IMR-90 (cell line): ENCODE data around the gene CNNM3. TPM values are rescaled to one million over a fixed set of nuclear protein-coding genes. Genes with fewer than 3 reads are reported as not detected.

Experiments
- ATAC-seq: fragments of 200-7000 bp; cut with Tn5 transposase; 2 replicates; pipeline ENCODE4 v1.9.1; 2020; ENCODE audit warnings: low read depth, mild to moderate bottlenecking, moderate library complexity
- BruUV-seq: library from RNA; stranded (reverse); fragments of 400-500 nt; replicated peaks from 2 replicates; lab custom pipeline; 2021; lab: Mats Ljungman, UMichigan
- CTCF ChIA-PET: fragments of 300-600 bp; formaldehyde crosslinking; extraction: SDS; loops from one replicate; lab custom pipeline; 2021; ENCODE audit warnings: antibody characterized with exemption; lab: Yijun Ruan, JAX
- POLR2A ChIA-PET: fragments of 300-600 bp; sonication (Branson Sonifier 250); formaldehyde crosslinking; loops from one replicate; lab custom pipeline; 2022; ENCODE audit warnings: antibody characterized with exemption; ENCODE audit not compliant: unreplicated experiment; lab: Charles Lee
- DNase-seq: peaks from one replicate; pipeline ENCODE4 v3.0.0; 2013
- H2AFZ ChIP-seq: replicated peaks from 2 replicates; pipeline ENCODE3; 2013; ENCODE audit warnings: low read length, mild to moderate bottlenecking; ENCODE audit not compliant: poor library complexity
- H2AK5ac ChIP-seq: 2 replicates; pipeline ENCODE4 v1.6.1; 2013; ENCODE audit warnings: low read depth, low read length, inconsistent platforms
- H2AK9ac ChIP-seq: replicated peaks from 2 replicates; pipeline ENCODE3; 2013; ENCODE audit warnings: mild to moderate bottlenecking, low read depth, low read length, moderate library complexity; ENCODE audit not compliant: poor library complexity
- H2BK120ac ChIP-seq: 2 replicates; pipeline ENCODE4 v1.6.1; 2013; ENCODE audit warnings: low read depth, low read length, inconsistent platforms
- H2BK15ac ChIP-seq: 3 replicates; pipeline ENCODE4 v1.6.1; 2013; ENCODE audit warnings: low read depth, low read length, inconsistent platforms
- H2BK20ac ChIP-seq: 2 replicates; pipeline ENCODE4 v1.6.1; 2013; ENCODE audit warnings: low read depth, mild to moderate bottlenecking, inconsistent platforms, low read length, moderate library complexity
- H2BK5ac ChIP-seq: 2 replicates; pipeline ENCODE4 v1.6.1; 2013; ENCODE audit warnings: mild to moderate bottlenecking, low read depth, low read length, inconsistent platforms; ENCODE audit not compliant: poor library complexity, severe bottlenecking
- H3K14ac ChIP-seq: replicated peaks from 2 replicates; pipeline ENCODE4 v1.6.1; 2013; ENCODE audit warnings: low read depth, low read length, inconsistent platforms
- H3K18ac ChIP-seq: 2 replicates; pipeline ENCODE4 v1.6.1; 2013; ENCODE audit warnings: low read depth, low read length, control low read depth
- H3K23ac ChIP-seq: 2 replicates; pipeline ENCODE4 v1.6.1; 2013; ENCODE audit warnings: low read depth, low read length, inconsistent platforms
- H3K27ac ChIP-seq: 2 replicates; pipeline ENCODE4 v1.5.1; 2013; ENCODE audit warnings: mild to moderate bottlenecking, control low read depth, low read length; ENCODE audit not compliant: insufficient read depth
- H3K27me3 ChIP-seq: 2 replicates; pipeline ENCODE4 v1.6.1; 2013; ENCODE audit warnings: low read length; ENCODE audit not compliant: control insufficient read depth, insufficient read depth
- H3K36me3 ChIP-seq: 2 replicates; pipeline ENCODE4 v1.6.1; 2013; ENCODE audit warnings: low read length, mixed read lengths; ENCODE audit not compliant: control insufficient read depth, insufficient read depth
- H3K4ac ChIP-seq: 2 replicates; pipeline ENCODE4 v1.6.1; 2013; ENCODE audit warnings: low read depth, low read length, inconsistent platforms
- H3K4me1 ChIP-seq: 2 replicates; pipeline ENCODE4 v1.6.1; 2013; ENCODE audit warnings: low read length, mixed read lengths; ENCODE audit not compliant: control insufficient read depth, insufficient read depth
- H3K4me2 ChIP-seq: 2 replicates; pipeline ENCODE4 v1.6.1; 2013; ENCODE audit warnings: low read depth, mild to moderate bottlenecking, control low read depth, low read length, moderate library complexity
- H3K4me3 ChIP-seq: 2 replicates; pipeline ENCODE4 v1.5.1; 2013; ENCODE audit warnings: low read depth, mild to moderate bottlenecking, control low read depth, low read length, moderate library complexity; ENCODE audit not compliant: insufficient read depth
- H3K56ac ChIP-seq: 2 replicates; pipeline ENCODE4 v1.6.1; 2013; ENCODE audit warnings: low read length, inconsistent platforms; ENCODE audit not compliant: insufficient read depth; ENCODE audit errors: extremely low read depth
- H3K79me1 ChIP-seq, 2 experiments: 2 replicates each; pipeline ENCODE4 v1.6.1; 2013; ENCODE audit warnings: low read length in 2 of 2, inconsistent platforms in 1 of 2, low read depth in 1 of 2
- H3K9ac ChIP-seq: 2 replicates; pipeline ENCODE4 v1.6.1; 2013; ENCODE audit warnings: low read depth, low read length, control low read depth
- H3K9me1 ChIP-seq: 2 replicates; pipeline ENCODE4 v1.6.1; 2013; ENCODE audit warnings: low read length, inconsistent platforms; ENCODE audit not compliant: insufficient read depth
- H3K9me3 ChIP-seq: 2 replicates; pipeline ENCODE4 v1.6.1; 2013; ENCODE audit warnings: low read length; ENCODE audit not compliant: control insufficient read depth, insufficient read depth
- H4K20me1 ChIP-seq: 2 replicates; pipeline ENCODE4 v1.6.1; 2013; ENCODE audit warnings: low read length, inconsistent platforms; ENCODE audit not compliant: insufficient read depth
- H4K5ac ChIP-seq: 2 replicates; pipeline ENCODE4 v1.6.1; 2013; ENCODE audit warnings: mild to moderate bottlenecking, low read depth, low read length, control low read depth
- H4K8ac ChIP-seq, 2 experiments: 2 replicates each; pipeline ENCODE4 v1.6.1; 2013; ENCODE audit warnings: low read depth in 2 of 2, low read length in 2 of 2, control low read depth in 1 of 2, inconsistent platforms in 1 of 2
- H4K91ac ChIP-seq: 2 replicates; pipeline ENCODE4 v1.6.1; 2013; ENCODE audit warnings: low read depth, low read length, inconsistent platforms; ENCODE audit not compliant: insufficient read depth
- BHLHE40 ChIP-seq: fragments of 150-350 bp; IDR thresholded peaks from 2 replicates; pipeline ENCODE4 v1.6.1; 2016; ENCODE audit warnings: mild to moderate bottlenecking, low read depth, low read length
- CEBPB ChIP-seq: IDR thresholded peaks from 2 replicates; pipeline ENCODE4 v1.6.1; 2012; ENCODE audit warnings: low read depth, low read length, improper control_type of control experiment
- CHD1 ChIP-seq: IDR thresholded peaks from 2 replicates; pipeline ENCODE4 v1.6.1; 2012; ENCODE audit warnings: low read depth, low read length, improper control_type of control experiment
- FOS ChIP-seq: fragments of 150-350 bp; IDR thresholded peaks from 2 replicates; pipeline ENCODE4 v1.6.1; 2016; ENCODE audit warnings: low read depth, low read length
- MAFK ChIP-seq: IDR thresholded peaks from 2 replicates; pipeline ENCODE4 v1.6.1; 2012; ENCODE audit warnings: low read depth, low read length, improper control_type of control experiment
- MAZ ChIP-seq: IDR thresholded peaks from 2 replicates; pipeline ENCODE4 v1.6.1; 2012; ENCODE audit warnings: low read depth, mild to moderate bottlenecking, low read length, improper control_type of control experiment, moderate library complexity, borderline replicate concordance
- MXI1 ChIP-seq: IDR thresholded peaks from 2 replicates; pipeline ENCODE4 v1.6.1; 2012; ENCODE audit warnings: low read depth, mild to moderate bottlenecking, low read length, moderate library complexity, borderline replicate concordance
- NFE2L2 ChIP-seq: fragments of 150-350 bp; IDR thresholded peaks from 2 replicates; pipeline ENCODE4 v1.6.1; 2016; ENCODE audit warnings: low read depth, mild to moderate bottlenecking, low read length
- POLR2A ChIP-seq: IDR thresholded peaks from 2 replicates; pipeline ENCODE4 v1.6.1; 2012; ENCODE audit warnings: mild to moderate bottlenecking, low read depth, low read length
- RCOR1 ChIP-seq: IDR thresholded peaks from 2 replicates; pipeline ENCODE4 v1.6.1; 2012; ENCODE audit warnings: mild to moderate bottlenecking, low read length, improper control_type of control experiment; ENCODE audit not compliant: insufficient replicate concordance
- RFX5 ChIP-seq: IDR thresholded peaks from 2 replicates; pipeline ENCODE4 v1.8.0; 2012; ENCODE audit warnings: low read depth, mild to moderate bottlenecking, low read length, moderate library complexity
- SMC3 ChIP-seq: fragments of 150-350 bp; IDR thresholded peaks from 2 replicates; pipeline ENCODE4 v1.6.1; 2016; ENCODE audit warnings: low read depth, mild to moderate bottlenecking, antibody characterized with exemption, low read length, moderate library complexity
- WGBS, 2 experiments: methylation state at CpG; one replicate each; pipeline versions ENCODE4 v1.1.5 to v1.1.7; 2013; ENCODE audit warnings: missing lambda C conversion rate in 2 of 2; ENCODE audit not compliant: insufficient read length in 1 of 2; ENCODE audit errors: extremely low coverage in 2 of 2; 5-methylcytosine and 5-hydroxymethylcytosine counted together
- dilution Hi-C: fragments of 300-500 bp; cut with HindIII; formaldehyde crosslinking; loops from one replicate; pipeline ENCODE4 v1.14.3; 2018; ENCODE audit warnings: low sequenced_read_pairs; ENCODE audit not compliant: unreplicated experiment
- in situ Hi-C: fragments of 300-500 bp; cut with MboI; formaldehyde crosslinking; loops from 3 replicates; pipeline ENCODE4 v1.14.3; 2019; ENCODE audit warnings: low sequenced_read_pairs, inconsistent platforms, mixed read lengths
- intact Hi-C: fragments of 100-400 bp; cut with micrococcal nuclease; formaldehyde crosslinking; loops from 2 replicates; pipeline ENCODE4 v1.10.0; 2022
- polyA plus RNA-seq, 3 experiments: library from polyadenylated mRNA; depleted of rRNA; stranded (reverse); fragments of >200 nt; gene quantifications; 2 replicates each; pipeline ENCODE4 v1.2.3, GENCODE V29; 2012; ENCODE audit warnings: low replicate concordance in 1 of 3
- total RNA-seq: library from RNA; depleted of rRNA; stranded (reverse); fragments of >200 nt; gene quantifications from 2 replicates; pipeline ENCODE4 v1.2.3, GENCODE V29; 2012
- TF ChIP-seq, protein P1 (sequence below): conservative IDR thresholded peaks from 2 replicates; pipeline ENCODE4 v1.5.1; 2012; ENCODE audit warnings: mild to moderate bottlenecking, low read depth, low read length, improper control_type of control experiment

The CNNM3 gene
- total and polyA plus RNA-seq, 2 of the 4 experiments (the other 2 are of a cell fraction) = 2.3 to 6.1 TPM

DNA sequence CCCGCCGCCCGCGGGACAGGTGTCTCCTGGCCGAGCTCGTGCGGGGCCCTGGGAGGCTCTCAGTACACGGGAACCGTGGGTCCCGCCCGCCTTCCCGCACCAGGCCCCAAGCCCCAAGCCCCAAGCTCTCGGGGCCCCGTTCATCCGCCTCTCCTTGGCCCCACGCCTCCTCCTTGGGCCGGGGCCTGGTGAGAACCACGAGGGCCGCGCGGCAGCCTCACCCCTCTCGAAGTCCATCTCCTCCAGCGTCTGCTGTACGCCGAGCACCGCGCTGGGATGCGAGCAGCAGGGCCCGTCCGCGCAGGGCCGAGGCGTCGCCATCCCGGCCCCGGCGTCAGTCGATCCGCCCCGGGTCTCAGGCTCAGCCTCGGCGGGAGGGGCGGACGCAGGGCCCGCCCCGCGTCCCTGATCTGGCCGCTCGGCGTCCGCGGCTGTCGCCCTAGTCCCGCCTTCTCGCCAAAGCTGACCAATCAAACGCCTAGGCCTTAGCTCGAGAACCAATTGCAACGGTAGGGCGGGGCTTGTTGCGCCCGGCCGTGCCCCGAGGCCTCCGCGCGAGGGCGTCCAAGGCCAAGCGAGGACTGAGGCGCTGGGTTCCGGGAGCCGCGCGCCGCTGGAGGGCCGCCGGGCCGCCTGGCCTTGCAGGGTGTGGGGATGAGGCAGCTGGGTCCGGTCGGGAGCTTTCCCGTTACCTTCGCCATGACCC, 41.8 kb downstream of the CNNM3 start, which contains the start of gene ANKRD39 (continued):
- TF ChIP-seq MAFK (no peak), NFE2L2 (no peak), MXI1 (peak; percentile 46; the same call in 1 of the 2 replicates)

- H3K14ac ChIP-seq = 0 out of 2 replicates have a peak overlapping the region, but pooled peaks have one; percentile 58
Observed at GRCh38 chr2:96859099-96859649, 43.1 kb downstream of the CNNM3 start.

More at GRCh38 chr2:96859099-96859649, 43.1 kb downstream of the CNNM3 start:
- Histone ChIP-seq H4K91ac (no peak overlapping the region), H4K5ac (no peak overlapping the region; the same call in 1 of the 2 replicates), H3K9me3 (no peaks in the 10 kb centered on the region), H2AK5ac (peak overlapping the region; percentile 5; the same call in 1 of the 2 replicates), H3K4me2 (no peak overlapping the region), H2AK9ac (peak overlapping the region; percentile 44), H3K36me3 (peaks cover 36% of the 10 kb centered on the region), H2BK5ac (no peak overlapping the region), H3K27me3 (no peaks in the 10 kb centered on the region), H4K8ac (peak overlapping the region in 1 of 2 experiments; percentile 74; a peak in 1 of 4 replicates), H3K9ac (no peak overlapping the region), H3K79me1 (peaks cover 11 to 37% of the 10 kb centered on the region in 2 experiments), H2BK20ac (no peak overlapping the region), H3K27ac (no peak overlapping the region), H3K18ac (no peak overlapping the region), H3K4me3 (no peak overlapping the region), H3K4me1 (peaks cover 12% of the 10 kb centered on the region), H3K23ac (peak overlapping the region; percentile 63; the same call in 1 of the 2 replicates), H3K9me1 (peaks cover 3% of the 10 kb centered on the region; the same call in 1 of the 2 replicates), H3K4ac (peak overlapping the region; percentile 7; the same call in 1 of the 2 replicates), H2BK15ac (no peak overlapping the region), H2BK120ac (no peak overlapping the region), H4K20me1 (peaks cover 2% of the 10 kb centered on the region; the same call in 1 of the 2 replicates), H2AFZ (peak overlapping the region; percentile 79), H3K56ac (no peak overlapping the region)
- ATAC-seq (no peak), DNase-seq (no peak)
- intact Hi-C loops (no loop called here), in situ Hi-C loops (loop anchor here (5.0 to 25.0 kb wide), 2 partner anchors 98 to 253 kb away; partner anchors contain the start of gene ANKRD36), dilution Hi-C loops (no loop called here)
- no TSS peak for BruUV-seq
- POLR2A ChIA-PET = no interaction called here
- WGBS, 2 experiments = no CpG with 5 or more reads among the region's 11 CpGs
- TF ChIP-seq, protein P1, sequence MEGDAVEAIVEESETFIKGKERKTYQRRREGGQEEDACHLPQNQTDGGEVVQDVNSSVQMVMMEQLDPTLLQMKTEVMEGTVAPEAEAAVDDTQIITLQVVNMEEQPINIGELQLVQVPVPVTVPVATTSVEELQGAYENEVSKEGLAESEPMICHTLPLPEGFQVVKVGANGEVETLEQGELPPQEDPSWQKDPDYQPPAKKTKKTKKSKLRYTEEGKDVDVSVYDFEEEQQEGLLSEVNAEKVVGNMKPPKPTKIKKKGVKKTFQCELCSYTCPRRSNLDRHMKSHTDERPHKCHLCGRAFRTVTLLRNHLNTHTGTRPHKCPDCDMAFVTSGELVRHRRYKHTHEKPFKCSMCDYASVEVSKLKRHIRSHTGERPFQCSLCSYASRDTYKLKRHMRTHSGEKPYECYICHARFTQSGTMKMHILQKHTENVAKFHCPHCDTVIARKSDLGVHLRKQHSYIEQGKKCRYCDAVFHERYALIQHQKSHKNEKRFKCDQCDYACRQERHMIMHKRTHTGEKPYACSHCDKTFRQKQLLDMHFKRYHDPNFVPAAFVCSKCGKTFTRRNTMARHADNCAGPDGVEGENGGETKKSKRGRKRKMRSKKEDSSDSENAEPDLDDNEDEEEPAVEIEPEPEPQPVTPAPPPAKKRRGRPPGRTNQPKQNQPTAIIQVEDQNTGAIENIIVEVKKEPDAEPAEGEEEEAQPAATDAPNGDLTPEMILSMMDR = no peak
- TF ChIP-seq FOS (no peak), CHD1 (no peak), MAZ (no peak), NFE2L2 (no peak), CEBPB (no peak), SMC3 (no peak), POLR2A (no peak), RCOR1 (no peak), RFX5 (no peak), MAFK (no peak), BHLHE40 (no peak)
- CTCF ChIA-PET = interaction anchor here (1.5 to 2.0 kb wide), 3 partner anchors 9 to 100 kb away, joined by 7 to 20 read pairs (median 17); no protein-coding TSS in a partner anchor
